Measurements from ENCODE around the gene ZSWIM4.

GRCh38 chr19:13844130-13844631 lies 48.9 kb downstream of the ZSWIM4 start:
- TF ChIP-seq, protein P1, sequence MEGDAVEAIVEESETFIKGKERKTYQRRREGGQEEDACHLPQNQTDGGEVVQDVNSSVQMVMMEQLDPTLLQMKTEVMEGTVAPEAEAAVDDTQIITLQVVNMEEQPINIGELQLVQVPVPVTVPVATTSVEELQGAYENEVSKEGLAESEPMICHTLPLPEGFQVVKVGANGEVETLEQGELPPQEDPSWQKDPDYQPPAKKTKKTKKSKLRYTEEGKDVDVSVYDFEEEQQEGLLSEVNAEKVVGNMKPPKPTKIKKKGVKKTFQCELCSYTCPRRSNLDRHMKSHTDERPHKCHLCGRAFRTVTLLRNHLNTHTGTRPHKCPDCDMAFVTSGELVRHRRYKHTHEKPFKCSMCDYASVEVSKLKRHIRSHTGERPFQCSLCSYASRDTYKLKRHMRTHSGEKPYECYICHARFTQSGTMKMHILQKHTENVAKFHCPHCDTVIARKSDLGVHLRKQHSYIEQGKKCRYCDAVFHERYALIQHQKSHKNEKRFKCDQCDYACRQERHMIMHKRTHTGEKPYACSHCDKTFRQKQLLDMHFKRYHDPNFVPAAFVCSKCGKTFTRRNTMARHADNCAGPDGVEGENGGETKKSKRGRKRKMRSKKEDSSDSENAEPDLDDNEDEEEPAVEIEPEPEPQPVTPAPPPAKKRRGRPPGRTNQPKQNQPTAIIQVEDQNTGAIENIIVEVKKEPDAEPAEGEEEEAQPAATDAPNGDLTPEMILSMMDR (IDR thresholded peaks at IDR 0.05) = no peak
- TF ChIP-seq POLR2AphosphoS5 (IDR thresholded peaks at IDR 0.05; ENCODE audit: low read depth, low read length) (no peak), SIN3A (IDR thresholded peaks at IDR 0.05; ENCODE audit: borderline replicate concordance, insufficient read depth, low read depth, low read length) (no peak), REST (IDR thresholded peaks at IDR 0.05; ENCODE audit: insufficient read depth in 1 of 2, low read depth in 2 of 2, low read length in 1 of 2) (no peak)

Data from Panc1 (cell line).